ENCODE results near the gene NKPD1.
A peak's percentile ranks its signal among the peaks of the same experiment; 100 is the strongest.
"Not testable (repeated sequence)": the region's sequence is repeated elsewhere in the genome, so short reads cannot be mapped to it uniquely, and the experiment has no call there.

Gene NKPD1

GRCh38 chr19:45125975-45126493 lies 34.7 kb downstream of the NKPD1 start:
- peaks cover 91 to 100% (median 99%) of the 10 kb centered on the region in 11 experiments for H4K20me1 ChIP-seq

GRCh38 chr19:45125360-45125759 lies 35.4 kb downstream of the NKPD1 start:
- Histone ChIP-seq H3K4me2 (peak overlapping the region in 10 of 11 experiments; percentile 10 to 59 (median 46); a peak in 14 of 22 replicates), H3K27ac (peak overlapping the region in 1 of 11 experiments; percentile 34; a peak in 1 of 22 replicates), H4K20me1 (peaks cover 91 to 100% (median 99%) of the 10 kb centered on the region in 11 experiments), H3K4me1 (peaks cover 34 to 83% (median 62%) of the 10 kb centered on the region in 10 experiments), H3K36me3 (peaks cover 11 to 31% (median 24%) of the 10 kb centered on the region in 11 experiments; a peak in 16 of 22 replicates), H3K4me3 (no peak overlapping the region), H3K9me3 (replicated peaks in 1 of 11) (no peaks in the 10 kb centered on the region), H3K9ac (peak overlapping the region in 4 of 11 experiments; percentile 1 to 14 (median 9); a peak in 1 of 22 replicates), H3K27me3 (no peaks in the 10 kb centered on the region)
- TF ChIP-seq Cebpa-rat (IDR thresholded peaks at IDR 0.05), result no peak

More at GRCh38 chr19:45125975-45126493, 34.7 kb downstream of the NKPD1 start:
- no peak overlapping the region for H3K27ac ChIP-seq
- H3K4me1 ChIP-seq, result peaks cover 33 to 83% (median 62%) of the 10 kb centered on the region in 10 experiments
- peak overlapping the region in 2 of 11 experiments; percentile 9 to 14; a peak in 1 of 22 replicates for H3K9ac ChIP-seq
- peak overlapping the region in 10 of 11 experiments; percentile 10 to 59 (median 46); a peak in 16 of 22 replicates for H3K4me2 ChIP-seq
- TF ChIP-seq Cebpa-rat (IDR thresholded peaks at IDR 0.05), result no peak
- no peaks in the 10 kb centered on the region for H3K27me3 ChIP-seq
- H3K36me3 ChIP-seq, result peaks cover 11 to 31% (median 24%) of the 10 kb centered on the region in 11 experiments; a peak in 16 of 22 replicates
- H3K4me3 ChIP-seq, result no peak overlapping the region
- no peaks in the 10 kb centered on the region for H3K9me3 ChIP-seq (replicated peaks in 1 of 11)

- no peaks in the 10 kb centered on the region for H3K27me3 ChIP-seq
- no peaks in the 10 kb centered on the region for H3K9me3 ChIP-seq (replicated peaks in 1 of 11)
- no peak overlapping the region for H3K27ac ChIP-seq
- no peak overlapping the region for H3K4me3 ChIP-seq
- peak overlapping the region in 4 of 11 experiments; percentile 8 to 32 (median 22); a peak in 4 of 22 replicates for H3K4me2 ChIP-seq
- peaks cover 11 to 29% (median 21%) of the 10 kb centered on the region in 11 experiments; a peak in 17 of 22 replicates for H3K36me3 ChIP-seq
- H4K20me1 ChIP-seq, result peaks cover 93 to 100% (median 100%) of the 10 kb centered on the region in 11 experiments
- H3K4me1 ChIP-seq, result peaks cover 42 to 85% (median 67%) of the 10 kb centered on the region in 10 experiments
- peak overlapping the region in 1 of 11 experiments; percentile 22; a peak in 1 of 22 replicates for H3K9ac ChIP-seq
- TF ChIP-seq Cebpa-rat (IDR thresholded peaks at IDR 0.05), result no peak
These were observed 36.8 kb downstream of the NKPD1 start for GRCh38 chr19:45124021-45124420.

- H3K27ac ChIP-seq, result no peak overlapping the region
- peaks cover 93 to 100% (median 100%) of the 10 kb centered on the region in 11 experiments for H4K20me1 ChIP-seq
- no peaks in the 10 kb centered on the region for H3K27me3 ChIP-seq
- H3K36me3 ChIP-seq, result peaks cover 10 to 23% (median 16%) of the 10 kb centered on the region in 11 experiments; a peak in 16 of 22 replicates
- no peak for TF ChIP-seq Cebpa-rat (IDR thresholded peaks at IDR 0.05)
- no peak overlapping the region for H3K4me3 ChIP-seq
- H3K4me2 ChIP-seq, result peak overlapping the region in 4 of 11 experiments; percentile 8 to 39 (median 32); a peak in 6 of 22 replicates
- H3K4me1 ChIP-seq, result peaks cover 48 to 85% (median 73%) of the 10 kb centered on the region in 10 experiments
- H3K9me3 ChIP-seq (replicated peaks in 1 of 11), result no peaks in the 10 kb centered on the region
- H3K9ac ChIP-seq, result peak overlapping the region in 1 of 11 experiments; percentile 4; a peak in 1 of 22 replicates
These were observed 37.3 kb downstream of the NKPD1 start for GRCh38 chr19:45123440-45123850.

GRCh38 chr19:45122832-45123231 lies 38.0 kb downstream of the NKPD1 start:
- TF ChIP-seq Cebpa-rat (IDR thresholded peaks at IDR 0.05), result no peak
- Histone ChIP-seq H3K4me3 (no peak overlapping the region), H3K27me3 (no peaks in the 10 kb centered on the region), H3K9me3 (replicated peaks in 1 of 11) (no peaks in the 10 kb centered on the region), H3K9ac (no peak overlapping the region), H3K36me3 (peaks cover 10 to 21% (median 14%) of the 10 kb centered on the region in 11 experiments; a peak in 14 of 22 replicates), H4K20me1 (peaks cover 94 to 100% (median 100%) of the 10 kb centered on the region in 11 experiments), H3K27ac (no peak overlapping the region), H3K4me2 (peak overlapping the region in 8 of 11 experiments; percentile 83 to 97 (median 94); a peak in 14 of 22 replicates), H3K4me1 (peaks cover 54 to 89% (median 79%) of the 10 kb centered on the region in 10 experiments)

- no peak overlapping the region; a peak in 2 of 20 replicates for H3K4me3 ChIP-seq
- peaks cover 4 to 14% (median 7%) of the 10 kb centered on the region in 11 experiments; a peak in 14 of 22 replicates for H3K36me3 ChIP-seq
- peaks cover 91 to 100% (median 100%) of the 10 kb centered on the region in 11 experiments for H4K20me1 ChIP-seq
- peaks cover 64 to 99% (median 89%) of the 10 kb centered on the region in 10 experiments for H3K4me1 ChIP-seq
- peak overlapping the region in 8 of 11 experiments; percentile 1 to 56 (median 41); a peak in 13 of 22 replicates for H3K27ac ChIP-seq
- H3K9ac ChIP-seq, result peak overlapping the region in 9 of 11 experiments; percentile 24 to 65 (median 47); a peak in 13 of 22 replicates
- no peak for TF ChIP-seq Cebpa-rat (IDR thresholded peaks at IDR 0.05)
- H3K9me3 ChIP-seq (replicated peaks in 1 of 11), result no peaks in the 10 kb centered on the region
- peak overlapping the region; percentile 80 to 97 (median 93) for H3K4me2 ChIP-seq
- no peaks in the 10 kb centered on the region for H3K27me3 ChIP-seq
These were observed 38.9 kb downstream of the NKPD1 start for GRCh38 chr19:45121827-45122345.

GRCh38 chr19:45119582-45119981 lies 41.2 kb downstream of the NKPD1 start:
- Histone ChIP-seq H3K4me1 (peaks cover 79 to 100% (median 98%) of the 10 kb centered on the region in 10 experiments), H4K20me1 (peaks cover 74 to 100% (median 100%) of the 10 kb centered on the region in 11 experiments), H3K4me2 (peak overlapping the region; percentile 83 to 97 (median 93)), H3K27ac (peak overlapping the region in 4 of 11 experiments; percentile 72 to 85 (median 78); a peak in 7 of 22 replicates), H3K4me3 (peak overlapping the region in 2 of 10 experiments; percentile 24 to 53; a peak in 1 of 20 replicates), H3K36me3 (peaks cover 0 to 12% (median 4%) of the 10 kb centered on the region in 11 experiments; a peak in 5 of 22 replicates), H3K9me3 (replicated peaks in 1 of 11) (no peaks in the 10 kb centered on the region), H3K9ac (peak overlapping the region in 5 of 11 experiments; percentile 42 to 77 (median 71); a peak in 7 of 22 replicates), H3K27me3 (no peaks in the 10 kb centered on the region)
- no peak for TF ChIP-seq Cebpa-rat (IDR thresholded peaks at IDR 0.05)

GRCh38 chr19:45118591-45119355 lies 42.0 kb downstream of the NKPD1 start:
- Histone ChIP-seq H3K4me3 (peak overlapping the region in 4 of 10 experiments; percentile 1 to 53 (median 31); a peak in 7 of 20 replicates), H3K27ac (peak overlapping the region in 8 of 11 experiments; percentile 4 to 85 (median 69); a peak in 13 of 22 replicates), H3K9ac (peak overlapping the region; percentile 9 to 77 (median 53); a peak in 17 of 22 replicates), H4K20me1 (peaks cover 66 to 100% (median 100%) of the 10 kb centered on the region in 11 experiments), H3K36me3 (peaks cover 0 to 12% (median 4%) of the 10 kb centered on the region in 11 experiments; a peak in 5 of 22 replicates), H3K4me1 (peaks cover 85 to 100% (median 98%) of the 10 kb centered on the region in 10 experiments), H3K4me2 (peak overlapping the region; percentile 83 to 97 (median 93))
- not testable (repeated sequence) for H3K27me3 ChIP-seq; H3K9me3 ChIP-seq (replicated peaks in 1 of 11)

Data from BLaER1 treated with 17β-estradiol and CSF1 and Interleukin-3, amounts not matched to agents 10 nM and 100 nM (cell line).